Regular cardiac myocyte (primary cell): ENCODE measurements around the gene LRIF1. TPM values are rescaled to one million over a fixed set of nuclear protein-coding genes. Genes with fewer than 3 reads are reported as not detected.

Experiments
- total RNA-seq: library from RNA; depleted of rRNA; stranded (reverse); fragments of >200 nt; gene quantifications from 2 replicates; pipeline ENCODE4 v1.2.3, GENCODE V29; 2014

LRIF1 gene, protein sequence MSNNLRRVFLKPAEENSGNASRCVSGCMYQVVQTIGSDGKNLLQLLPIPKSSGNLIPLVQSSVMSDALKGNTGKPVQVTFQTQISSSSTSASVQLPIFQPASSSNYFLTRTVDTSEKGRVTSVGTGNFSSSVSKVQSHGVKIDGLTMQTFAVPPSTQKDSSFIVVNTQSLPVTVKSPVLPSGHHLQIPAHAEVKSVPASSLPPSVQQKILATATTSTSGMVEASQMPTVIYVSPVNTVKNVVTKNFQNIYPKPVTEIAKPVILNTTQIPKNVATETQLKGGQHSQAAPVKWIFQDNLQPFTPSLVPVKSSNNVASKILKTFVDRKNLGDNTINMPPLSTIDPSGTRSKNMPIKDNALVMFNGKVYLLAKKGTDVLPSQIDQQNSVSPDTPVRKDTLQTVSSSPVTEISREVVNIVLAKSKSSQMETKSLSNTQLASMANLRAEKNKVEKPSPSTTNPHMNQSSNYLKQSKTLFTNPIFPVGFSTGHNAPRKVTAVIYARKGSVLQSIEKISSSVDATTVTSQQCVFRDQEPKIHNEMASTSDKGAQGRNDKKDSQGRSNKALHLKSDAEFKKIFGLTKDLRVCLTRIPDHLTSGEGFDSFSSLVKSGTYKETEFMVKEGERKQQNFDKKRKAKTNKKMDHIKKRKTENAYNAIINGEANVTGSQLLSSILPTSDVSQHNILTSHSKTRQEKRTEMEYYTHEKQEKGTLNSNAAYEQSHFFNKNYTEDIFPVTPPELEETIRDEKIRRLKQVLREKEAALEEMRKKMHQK
- 8.1 and 10.1 TPM in 2 replicates for total RNA-seq

DNA sequence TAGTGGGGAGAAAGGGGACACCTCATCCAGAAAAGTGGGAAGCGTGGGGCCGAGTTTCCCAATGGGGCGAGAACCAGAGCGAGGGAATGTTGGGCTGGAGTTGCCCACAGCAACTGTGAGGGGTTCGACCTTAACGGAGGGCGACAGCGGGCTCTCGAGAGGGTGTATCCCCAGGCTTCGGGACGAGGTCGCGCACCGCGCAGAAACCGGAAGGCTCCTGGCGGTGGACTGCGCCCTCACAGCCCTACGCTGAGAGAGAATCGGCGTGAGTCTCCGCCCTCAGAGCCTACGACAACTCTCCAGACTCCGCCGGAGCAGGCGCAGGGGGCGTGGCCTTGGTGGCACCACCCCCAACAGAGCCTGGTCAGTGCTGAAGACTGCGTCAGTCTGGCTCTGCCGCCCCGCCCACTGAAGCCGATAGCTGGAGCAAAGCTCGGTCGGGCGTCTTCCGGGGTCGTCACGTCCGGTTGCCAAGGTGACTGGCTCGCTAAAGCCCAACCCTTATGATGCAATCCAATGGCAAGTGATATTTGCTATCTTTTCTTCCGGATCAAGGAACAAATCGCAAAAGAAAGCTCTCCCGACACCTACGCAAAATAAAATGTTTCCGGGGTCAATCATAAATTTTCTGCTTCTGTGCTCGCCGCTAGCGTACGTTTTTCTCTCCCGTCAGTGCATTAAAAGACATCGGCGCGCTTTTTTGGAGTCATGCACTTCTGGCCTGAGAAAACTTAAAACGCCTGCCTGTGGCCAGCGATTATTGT lies at the start of gene LRIF1:
LRIF1 (minus strand) TSS at position 232 of the 764 bp plus-strand sequence. CDS start 234 bp downstream, outside the sequence.

Other genes with a start within 250 kb of the LRIF1 start
- not detected in 2 replicates for gene CD53, start 90.8 kb downstream of the LRIF1 start, total RNA-seq
- 38.0 and 109 TPM in 2 replicates for gene DRAM2, start 176.2 kb upstream of the LRIF1 start, total RNA-seq
- gene CEPT1, start 176.3 kb upstream of the LRIF1 start, total RNA-seq: 52.9 and 84.6 TPM in 2 replicates
- 2.1 and 10.7 TPM in 2 replicates for gene DENND2D, start 236.7 kb upstream of the LRIF1 start, total RNA-seq